GM11168 (cell line): ENCODE data around the gene MAP2K1.
"Not testable (repeated sequence)": the region's sequence is repeated elsewhere in the genome, so short reads cannot be mapped to it uniquely, and the experiment has no call there.

ENCODE experiments used
- in situ Hi-C: fragments of 300-500 bp; cut with MboI; formaldehyde crosslinking; loops from one replicate; pipeline ENCODE4 v1.12.0; 2022; ENCODE audit warnings: low sequenced_read_pairs; ENCODE audit not compliant: unreplicated experiment

MAP2K1 gene

GRCh38 chr15:66386204-66387123 is at the start of gene MAP2K1:
MAP2K1 (plus strand) TSS chr15:66386912; CDS start chr15:66387348, 436 bp downstream.
- in situ Hi-C loops = loop anchor here (25.0 kb wide), 1 partner anchor 101 kb away; the partner anchor contains the start of gene SNAPC5

GRCh38 chr15:66348530-66348929 is 38.2 kb upstream of the MAP2K1 start:
- in situ Hi-C loops = not testable (repeated sequence)

- in situ Hi-C loops = no loop called here
Observed at GRCh38 chr15:66356077-66356358, 30.7 kb upstream of the MAP2K1 start.

GRCh38 chr15:66356359-66357236 is 30.1 kb upstream of the MAP2K1 start, which contains the start of gene TIPIN:
TIPIN (minus strand) TSS chr15:66356685; CDS start chr15:66352947, 3,738 bp downstream.
- in situ Hi-C loops = no loop called here

- in situ Hi-C loops = no loop called here
Observed at GRCh38 chr15:66359740-66360139, 27.0 kb upstream of the MAP2K1 start.

- in situ Hi-C loops = not testable (repeated sequence)
Observed at GRCh38 chr15:66361745-66362460, 24.8 kb upstream of the MAP2K1 start.

GRCh38 chr15:66362776-66363175 is 23.9 kb upstream of the MAP2K1 start:
- in situ Hi-C loops = no loop called here

GRCh38 chr15:66364944-66365528 is 21.7 kb upstream of the MAP2K1 start:
- in situ Hi-C loops = no loop called here

GRCh38 chr15:66369773-66370651 is 16.7 kb upstream of the MAP2K1 start:
- in situ Hi-C loops = no loop called here

GRCh38 chr15:66374179-66374578 is 12.5 kb upstream of the MAP2K1 start:
- in situ Hi-C loops = no loop called here

GRCh38 chr15:66378814-66379430 is 7.8 kb upstream of the MAP2K1 start:
- in situ Hi-C loops = loop anchor here (25.0 kb wide), 1 partner anchor 108 kb away; the partner anchor contains the start of gene SNAPC5

GRCh38 chr15:66381376-66381775 is 5.3 kb upstream of the MAP2K1 start:
- in situ Hi-C loops = loop anchor here (25.0 kb wide), 1 partner anchor 106 kb away; the partner anchor contains the start of gene SNAPC5

- in situ Hi-C loops = loop anchor here (25.0 kb wide), 1 partner anchor 100 kb away; the partner anchor contains the start of gene SNAPC5
Observed at GRCh38 chr15:66387163-66388042, 691 bp downstream of the MAP2K1 start.

GRCh38 chr15:66388043-66388363 is 1.3 kb downstream of the MAP2K1 start:
- in situ Hi-C loops = loop anchor here (25.0 kb wide), 1 partner anchor 99 kb away; the partner anchor contains the start of gene SNAPC5

GRCh38 chr15:66388576-66388975 is 1.9 kb downstream of the MAP2K1 start:
- in situ Hi-C loops = loop anchor here (25.0 kb wide), 1 partner anchor 99 kb away; the partner anchor contains the start of gene SNAPC5

GRCh38 chr15:66389098-66389858 is 2.6 kb downstream of the MAP2K1 start:
- in situ Hi-C loops = loop anchor here (25.0 kb wide), 1 partner anchor 98 kb away; the partner anchor contains the start of gene SNAPC5
